Left ventricle myocardium superior (tissue), 1 donor: Measurements from ENCODE around the gene SLC35A5. TPM values are rescaled to one million over a fixed set of nuclear protein-coding genes. Genes with fewer than 3 reads are reported as not detected.
"Not testable (repeated sequence)": the region's sequence is repeated elsewhere in the genome, so short reads cannot be mapped to it uniquely, and the experiment has no call there.

Experiments
- ATAC-seq: fragments of 200-7000 bp; cut with Tn5 transposase; one replicate; pipeline ENCODE4 v1.9.1; 2020; ENCODE audit warnings: mild to moderate bottlenecking, moderate library complexity
- DNase-seq: peaks from one replicate; pipeline ENCODE4 v3.0.0-alpha.2; 2020
- intact Hi-C: fragments of 100-400 bp; cut with micrococcal nuclease; formaldehyde crosslinking; loops from one replicate; pipeline ENCODE4 v1.11.0; 2022
- long read RNA-seq: library from polyadenylated mRNA; unstranded; transcript quantifications from one replicate; pipeline ENCODE4 v2.0.0, GENCODE V29; 2021
- total RNA-seq: library from RNA; stranded (reverse); fragmentation: NEBNext Ultra II Directional; extraction: Animal tissue kit (Norgen Biotek cat#: 25700); gene quantifications from one replicate; pipeline ENCODE4 v1.2.1, GENCODE V29; 2021
- donor health status: DM: no; HTN: yes; CAD: no; lungs with severe emphysema.

SLC35A5 gene
- total RNA-seq: 14.7 TPM
- long read RNA-seq, full-length matches to known transcripts: 12 of 17 reads
- long read RNA-seq, partial matches to known transcripts: 4 of 17 reads
- long read RNA-seq, other reads (novel, unspliced or antisense): 1 of 17 reads

- intact Hi-C loops: no loop called here
These were observed at the start of gene SLC35A5, which contains the start of gene ATG3 for GRCh38 chr3:112561734-112562529. Gene SLC35A5 (plus strand): TSS chr3:112562045. CDS start chr3:112563404, 1,359 bp downstream. Gene ATG3 (minus strand): TSS chr3:112561962. CDS start chr3:112561528, 434 bp downstream.

GRCh38 chr3:112512320-112512719, 49.5 kb upstream of the SLC35A5 start:
- DNase-seq (no peak), ATAC-seq (no peak)
- intact Hi-C loops: loop anchor here (10.0 kb wide), 1 partner anchor 188 kb away; no protein-coding TSS in a partner anchor

More at GRCh38 chr3:112561734-112562529, at the start of gene SLC35A5, which contains the start of gene ATG3:
- peak; percentile 99 for DNase-seq
- peak; percentile 98 for ATAC-seq

GRCh38 chr3:112514527-112515128, 47.2 kb upstream of the SLC35A5 start:
- intact Hi-C loops: loop anchor here (10.0 kb wide), 1 partner anchor 190 kb away; no protein-coding TSS in a partner anchor
- ATAC-seq: no peak
- no peak for DNase-seq

- intact Hi-C loops: loop anchor here (10.0 kb wide), 1 partner anchor 194 kb away; no protein-coding TSS in a partner anchor
- not testable (repeated sequence) for DNase-seq, ATAC-seq
These were observed 42.9 kb upstream of the SLC35A5 start for GRCh38 chr3:112518970-112519369.

- ATAC-seq (peak; percentile 61), DNase-seq (no peak)
- intact Hi-C loops: loop anchor here (10.0 kb wide), 1 partner anchor 195 kb away; no protein-coding TSS in a partner anchor
These were observed 42.3 kb upstream of the SLC35A5 start for GRCh38 chr3:112519424-112520001.

- intact Hi-C loops, ATAC-seq, DNase-seq: not testable (repeated sequence)
These were observed 37.7 kb upstream of the SLC35A5 start for GRCh38 chr3:112524127-112524526.

GRCh38 chr3:112530573-112530972, 31.3 kb upstream of the SLC35A5 start:
- intact Hi-C loops: loop anchor here (5.0 kb wide), 1 partner anchor 238 kb away; the partner anchor contains the start of gene SLC9C1
- DNase-seq: no peak
- no peak for ATAC-seq

GRCh38 chr3:112531358-112531781, 30.5 kb upstream of the SLC35A5 start:
- intact Hi-C loops: loop anchor here (5.0 kb wide), 1 partner anchor 239 kb away; the partner anchor contains the start of gene SLC9C1
- no peak for ATAC-seq

GRCh38 chr3:112539825-112540650, 21.8 kb upstream of the SLC35A5 start:
- DNase-seq: no peak
- no peak for ATAC-seq
- intact Hi-C loops: no loop called here

More at GRCh38 chr3:112531358-112531781, 30.5 kb upstream of the SLC35A5 start:
- no peak for DNase-seq

GRCh38 chr3:112546216-112546759, 15.6 kb upstream of the SLC35A5 start:
- no peak for ATAC-seq
- intact Hi-C loops: no loop called here
- DNase-seq: no peak

- no peak for ATAC-seq
- no peak for DNase-seq
- intact Hi-C loops: no loop called here
These were observed 11.0 kb upstream of the SLC35A5 start for GRCh38 chr3:112550859-112551258.

- no peak for DNase-seq
- ATAC-seq: no peak
- intact Hi-C loops: no loop called here
These were observed 6.2 kb upstream of the SLC35A5 start for GRCh38 chr3:112555535-112556170.

GRCh38 chr3:112557976-112558375, 3.9 kb upstream of the SLC35A5 start:
- ATAC-seq: no peak
- intact Hi-C loops: no loop called here
- DNase-seq: no peak

- no peak for DNase-seq
- intact Hi-C loops: no loop called here
- no peak for ATAC-seq
These were observed 1.5 kb upstream of the SLC35A5 start for GRCh38 chr3:112560307-112560706.

- peak; percentile 43 for ATAC-seq
- peak; percentile 63 for DNase-seq
- intact Hi-C loops: no loop called here
These were observed 943 bp upstream of the SLC35A5 start for GRCh38 chr3:112560721-112561483.

- intact Hi-C loops: no loop called here
- DNase-seq (no peak), ATAC-seq (peak; percentile 71)
These were observed 436 bp upstream of the SLC35A5 start for GRCh38 chr3:112561484-112561733.

- DNase-seq, ATAC-seq, intact Hi-C loops: not testable (repeated sequence)
These were observed 2.5 kb downstream of the SLC35A5 start for GRCh38 chr3:112564247-112564939.
